ENCODE measurements around the gene TPST1. TPM values are rescaled to one million over a fixed set of nuclear protein-coding genes. Genes with fewer than 3 reads are reported as not detected.

The TPST1 gene
- total and polyA plus RNA-seq, 2 experiments from 2014 or later: 21.1 to 24.8 TPM

- DNase-seq (ENCODE audit: low read depth in 1 of 2, low spot score in 1 of 2): no peak
- Histone ChIP-seq H3K4me3 (no peak overlapping the region), H3K4me1 (ENCODE audit: low read depth) (no peaks in the 10 kb centered on the region), H3K9me3 (ENCODE audit: low read depth) (no peaks in the 10 kb centered on the region), H3K27ac (no peak overlapping the region), H3K36me3 (no peaks in the 10 kb centered on the region), H3K27me3 (no peaks in the 10 kb centered on the region)
- TF ChIP-seq CTCF (IDR thresholded peaks at IDR 0.05; ENCODE audit: low read depth, low read length): no peak
Observed at GRCh38 chr7:66297579-66297978, 92.4 kb downstream of the TPST1 start.

- Histone ChIP-seq H3K9me3 (ENCODE audit: low read depth) (no peaks in the 10 kb centered on the region), H3K36me3 (no peaks in the 10 kb centered on the region), H3K4me3 (no peak overlapping the region), H3K27me3 (no peaks in the 10 kb centered on the region), H3K4me1 (ENCODE audit: low read depth) (no peaks in the 10 kb centered on the region), H3K27ac (no peak overlapping the region)
- peak in 1 of 2 donors; percentile 69 for DNase-seq (ENCODE audit: low read depth in 1 of 2, low spot score in 1 of 2)
- no peak for TF ChIP-seq CTCF (IDR thresholded peaks at IDR 0.05; ENCODE audit: low read depth, low read length)
Observed at GRCh38 chr7:66301249-66301648, 96.1 kb downstream of the TPST1 start.

- H3K36me3 ChIP-seq: no peaks in the 10 kb centered on the region
- H3K27ac ChIP-seq: no peak overlapping the region
- H3K4me3 ChIP-seq: no peak overlapping the region
- H3K9me3 ChIP-seq (ENCODE audit: low read depth): no peaks in the 10 kb centered on the region
- no peaks in the 10 kb centered on the region for H3K4me1 ChIP-seq (ENCODE audit: low read depth)
- no peak for DNase-seq (ENCODE audit: low read depth in 1 of 2, low spot score in 1 of 2)
- TF ChIP-seq CTCF (IDR thresholded peaks at IDR 0.05; ENCODE audit: low read depth, low read length): no peak
- H3K27me3 ChIP-seq: no peaks in the 10 kb centered on the region
Observed at GRCh38 chr7:66301737-66302136, 96.6 kb downstream of the TPST1 start.

- no peak for DNase-seq (ENCODE audit: low read depth in 1 of 2, low spot score in 1 of 2)
- H3K27me3 ChIP-seq: no peaks in the 10 kb centered on the region
- no peak overlapping the region for H3K27ac ChIP-seq
- no peaks in the 10 kb centered on the region for H3K4me1 ChIP-seq (ENCODE audit: low read depth)
- H3K4me3 ChIP-seq: no peak overlapping the region
- H3K36me3 ChIP-seq: no peaks in the 10 kb centered on the region
- H3K9me3 ChIP-seq (ENCODE audit: low read depth): no peaks in the 10 kb centered on the region
- no peak for TF ChIP-seq CTCF (IDR thresholded peaks at IDR 0.05; ENCODE audit: low read depth, low read length)
Observed at GRCh38 chr7:66303454-66304155, 98.5 kb downstream of the TPST1 start.

- DNase-seq (ENCODE audit: low read depth in 1 of 2, low spot score in 1 of 2): peak in 1 of 2 donors; percentile 78
- TF ChIP-seq CTCF (IDR thresholded peaks at IDR 0.05; ENCODE audit: low read depth, low read length): no peak
- Histone ChIP-seq H3K4me3 (no peak overlapping the region), H3K9me3 (ENCODE audit: low read depth) (no peaks in the 10 kb centered on the region), H3K4me1 (ENCODE audit: low read depth) (no peaks in the 10 kb centered on the region), H3K36me3 (no peaks in the 10 kb centered on the region), H3K27me3 (no peaks in the 10 kb centered on the region), H3K27ac (no peak overlapping the region)
Observed at GRCh38 chr7:66304536-66304935, 99.4 kb downstream of the TPST1 start.

All from cardiac muscle cell (in vitro differentiated cells and primary cell).